Sigmoid colon (tissue), 7 donors: ENCODE data around the gene ZBTB8OS. TPM values are rescaled to one million over a fixed set of nuclear protein-coding genes. Genes with fewer than 3 reads are reported as not detected.
A peak's percentile ranks its signal among the peaks of the same experiment; 100 is the strongest.
"Not testable (repeated sequence)": the region's sequence is repeated elsewhere in the genome, so short reads cannot be mapped to it uniquely, and the experiment has no call there.

Source experiments
- DNase-seq: peaks from one replicate; pipeline ENCODE4 v3.0.0-alpha.2; 2019
- H3K27ac ChIP-seq, 4 donors: fragments of 200-600 bp; sonication (generic); one replicate each; pipeline ENCODE4 v1.5.1; 2016 to 2019; ENCODE audit warnings: mild to moderate bottlenecking in 1 of 4
- H3K27me3 ChIP-seq, 3 donors: fragments of 200-600 bp; sonication (generic); one replicate each; pipeline ENCODE4 v1.5.1; 2019; ENCODE audit warnings: mild to moderate bottlenecking in 1 of 3
- H3K36me3 ChIP-seq, 4 donors: fragments of 200-600 bp; sonication (generic); one replicate each; pipeline ENCODE4 v1.5.1; 2016 to 2019
- H3K4me1 ChIP-seq, 4 donors: fragments of 200-600 bp; sonication (generic); one replicate each; pipeline ENCODE4 v1.5.1; 2017 to 2019
- H3K4me3 ChIP-seq, 4 donors: fragments of 200-600 bp; sonication (generic); one replicate each; pipeline ENCODE4 v1.5.1; 2017 to 2019; ENCODE audit warnings: mild to moderate bottlenecking in 2 of 4, moderate library complexity in 1 of 4
- H3K9me3 ChIP-seq, 4 donors: fragments of 200-600 bp in 3 of 4; sonication (generic) in 3 of 4; one replicate each; pipeline versions ENCODE4 v1.5.1 to v1.6.1; 2013 to 2019
- EP300 ChIP-seq, 4 donors: sonication (generic); formaldehyde crosslinking; IDR thresholded peaks; one replicate each; pipeline ENCODE4 v1.6.1; 2017; ENCODE audit warnings: antibody characterized with exemption in 4 of 4
- POLR2A ChIP-seq, 2 donors: fragments of 450-650 bp; IDR thresholded peaks; one replicate each; pipeline ENCODE4 v1.6.1; 2016; ENCODE audit warnings: antibody characterized with exemption in 2 of 2, mild to moderate bottlenecking in 2 of 2, moderate library complexity in 2 of 2
- POLR2AphosphoS5 ChIP-seq, 4 donors: sonication (generic); formaldehyde crosslinking; IDR thresholded peaks; one replicate each; pipeline ENCODE4 v1.6.1; 2017; ENCODE audit warnings: antibody characterized with exemption in 4 of 4
- WGBS, 2 donors: extraction: QIAGEN DNeasy Blood & Tissue Kit; methylation state at CpG; one replicate each; pipeline ENCODE4 v1.1.7; 2013; 5-methylcytosine and 5-hydroxymethylcytosine counted together
- intact Hi-C: fragments of 100-400 bp; cut with DNase I; formaldehyde crosslinking; loops from one replicate; pipeline ENCODE4 v1.15.1; 2023
- polyA plus RNA-seq, 3 donors: library from polyadenylated mRNA; stranded (reverse); fragments of 200-250 nt; gene quantifications; one replicate each; pipeline ENCODE4 v1.2.3, GENCODE V29; 2013
- total RNA-seq, 4 donors: library from RNA; depleted of rRNA; stranded (reverse); fragments of >200 nt; gene quantifications; one replicate each; pipeline ENCODE4 v1.1.0, GENCODE V29; 2016
- TF ChIP-seq, protein P1 (sequence below), 4 experiments: fragments of 450-650 bp in 3 of 4; fragments of 200-600 bp in 1 of 4; IDR thresholded peaks; one replicate each; pipeline ENCODE4 v1.5.1; 2016 to 2019; ENCODE audit warnings: antibody characterized with exemption in 4 of 4, mild to moderate bottlenecking in 3 of 4, moderate library complexity in 2 of 4
- donor health status: healthy with polysubstance abuse.
- donor health status: Bipolar disorder and iron deficiency.
- donor health status: healthy.

The ZBTB8OS gene
- total and polyA plus RNA-seq, 7 donors = 19.9 to 97.3 (median 40.3) TPM

DNA sequence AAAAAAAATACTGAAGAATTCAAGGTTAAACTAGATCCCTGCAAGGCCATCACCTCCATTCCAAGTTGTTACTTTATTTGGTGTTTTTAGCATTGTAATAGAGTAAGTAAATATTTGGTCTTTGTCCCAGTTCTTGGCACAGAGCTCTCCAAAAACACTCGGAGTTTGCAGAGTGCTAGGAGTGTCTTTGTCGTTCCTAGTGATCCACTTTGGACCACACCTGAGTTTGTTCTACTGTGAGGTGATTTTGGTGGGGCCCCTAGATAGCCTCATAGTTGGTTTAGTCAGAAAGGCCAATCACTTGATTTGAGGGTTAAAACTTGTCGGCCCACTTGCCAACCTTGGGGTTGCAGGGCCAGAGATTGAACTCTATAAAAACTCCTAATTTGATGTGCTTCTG lies 26.6 kb upstream of the ZBTB8OS start:
- H3K27ac ChIP-seq = no peak overlapping the region
- H3K27me3 ChIP-seq = no peaks in the 10 kb centered on the region
- no peak overlapping the region for H3K4me3 ChIP-seq
- no peak for TF ChIP-seq POLR2A (IDR thresholded peaks at IDR 0.05)
- TF ChIP-seq, protein P1, sequence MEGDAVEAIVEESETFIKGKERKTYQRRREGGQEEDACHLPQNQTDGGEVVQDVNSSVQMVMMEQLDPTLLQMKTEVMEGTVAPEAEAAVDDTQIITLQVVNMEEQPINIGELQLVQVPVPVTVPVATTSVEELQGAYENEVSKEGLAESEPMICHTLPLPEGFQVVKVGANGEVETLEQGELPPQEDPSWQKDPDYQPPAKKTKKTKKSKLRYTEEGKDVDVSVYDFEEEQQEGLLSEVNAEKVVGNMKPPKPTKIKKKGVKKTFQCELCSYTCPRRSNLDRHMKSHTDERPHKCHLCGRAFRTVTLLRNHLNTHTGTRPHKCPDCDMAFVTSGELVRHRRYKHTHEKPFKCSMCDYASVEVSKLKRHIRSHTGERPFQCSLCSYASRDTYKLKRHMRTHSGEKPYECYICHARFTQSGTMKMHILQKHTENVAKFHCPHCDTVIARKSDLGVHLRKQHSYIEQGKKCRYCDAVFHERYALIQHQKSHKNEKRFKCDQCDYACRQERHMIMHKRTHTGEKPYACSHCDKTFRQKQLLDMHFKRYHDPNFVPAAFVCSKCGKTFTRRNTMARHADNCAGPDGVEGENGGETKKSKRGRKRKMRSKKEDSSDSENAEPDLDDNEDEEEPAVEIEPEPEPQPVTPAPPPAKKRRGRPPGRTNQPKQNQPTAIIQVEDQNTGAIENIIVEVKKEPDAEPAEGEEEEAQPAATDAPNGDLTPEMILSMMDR (IDR thresholded peaks at IDR 0.05) = no peak
- no peak for TF ChIP-seq POLR2AphosphoS5 (IDR thresholded peaks at IDR 0.05)
- TF ChIP-seq EP300 (IDR thresholded peaks at IDR 0.05) = no peak
- WGBS, 2 donors = 12 to 50% methylated on average over 3 of the region's 3 CpGs
- intact Hi-C loops = no loop called here
- no peaks in the 10 kb centered on the region for H3K9me3 ChIP-seq
- DNase-seq = no peak
- H3K36me3 ChIP-seq = peaks cover 25 to 90% (median 40%) of the 10 kb centered on the region in 4 donors
- H3K4me1 ChIP-seq = peaks cover 0 to 12% (median 8%) of the 10 kb centered on the region in 4 donors

- peaks cover 0 to 21% (median 19%) of the 10 kb centered on the region in 4 donors for H3K4me1 ChIP-seq
- H3K4me3 ChIP-seq, intact Hi-C loops, H3K9me3 ChIP-seq, DNase-seq, H3K27me3 ChIP-seq, H3K27ac ChIP-seq: not testable (repeated sequence)
- H3K36me3 ChIP-seq = peaks cover 33 to 69% (median 46%) of the 10 kb centered on the region in 4 donors
- WGBS, 2 donors = 96 to 98% methylated on average over 5 of the region's 5 CpGs
Measured at GRCh38 chr1:32668716-32669115, 18.4 kb upstream of the ZBTB8OS start.

- H3K27ac ChIP-seq = peak overlapping the region in 2 of 4 donors; percentile 54 to 59
- intact Hi-C loops = no loop called here
- peaks cover 0 to 21% (median 19%) of the 10 kb centered on the region in 4 donors for H3K4me1 ChIP-seq
- H3K36me3 ChIP-seq = peaks cover 28 to 69% (median 34%) of the 10 kb centered on the region in 4 donors
- H3K9me3 ChIP-seq = no peaks in the 10 kb centered on the region
- H3K27me3 ChIP-seq = no peaks in the 10 kb centered on the region
- no peak overlapping the region for H3K4me3 ChIP-seq
- no peak for DNase-seq
- TF ChIP-seq, protein P1 (IDR thresholded peaks at IDR 0.05) = no peak
- TF ChIP-seq POLR2A (IDR thresholded peaks at IDR 0.05) (no peak), POLR2AphosphoS5 (IDR thresholded peaks at IDR 0.05) (no peak), EP300 (IDR thresholded peaks at IDR 0.05) (no peak)
- WGBS, 2 donors = 90% methylated on average over 12 of the region's 12 CpGs
Measured at GRCh38 chr1:32666901-32667566, 16.7 kb upstream of the ZBTB8OS start.

GRCh38 chr1:32665915-32666314 lies 15.6 kb upstream of the ZBTB8OS start:
- Histone ChIP-seq H3K27ac (peak overlapping the region in 3 of 4 donors; percentile 36 to 59 (median 54)), H3K4me1 (peaks cover 0 to 21% (median 19%) of the 10 kb centered on the region in 4 donors), H3K4me3 (no peak overlapping the region), H3K27me3 (no peaks in the 10 kb centered on the region), H3K36me3 (peaks cover 22 to 69% (median 27%) of the 10 kb centered on the region in 4 donors), H3K9me3 (no peaks in the 10 kb centered on the region)
- whole genome bisulfite sequencing, 2 donors = 45 to 57% methylated on average over 1 of the region's 1 CpG
- peak; percentile 75 to 95 (median 88) for TF ChIP-seq POLR2AphosphoS5 (IDR thresholded peaks at IDR 0.05)
- TF ChIP-seq EP300 (IDR thresholded peaks at IDR 0.05) = peak in 2 of 4 donors; percentile 43 to 75
- no peak for TF ChIP-seq POLR2A (IDR thresholded peaks at IDR 0.05)
- TF ChIP-seq, protein P1 (IDR thresholded peaks at IDR 0.05) = no peak
- no peak for DNase-seq
- intact Hi-C loops = no loop called here

GRCh38 chr1:32659581-32659980 lies 9.2 kb upstream of the ZBTB8OS start:
- WGBS, 2 donors = 90 to 93% methylated on average over 1 of the region's 1 CpG
- H3K27me3 ChIP-seq = no peaks in the 10 kb centered on the region
- H3K27ac ChIP-seq = no peak overlapping the region
- intact Hi-C loops = no loop called here
- no peaks in the 10 kb centered on the region for H3K9me3 ChIP-seq
- DNase-seq = no peak
- no peak for TF ChIP-seq EP300 (IDR thresholded peaks at IDR 0.05)
- no peak overlapping the region for H3K4me3 ChIP-seq
- H3K36me3 ChIP-seq = peaks cover 20 to 97% (median 44%) of the 10 kb centered on the region in 4 donors
- peaks cover 0 to 14% (median 0%) of the 10 kb centered on the region in 4 donors for H3K4me1 ChIP-seq
